KBM-7 (cell line): ENCODE data around the gene PRR15L.
"Not testable (repeated sequence)": the region's sequence is repeated elsewhere in the genome, so short reads cannot be mapped to it uniquely, and the experiment has no call there.

Experiments
- DNase-seq: peaks from one replicate; pipeline ENCODE4 v3.0.0-alpha.2; 2015
- in situ Hi-C: fragments of 300-500 bp; cut with MboI; formaldehyde crosslinking; loops from 2 replicates; pipeline ENCODE4 v1.14.3; 2020; ENCODE audit warnings: low sequenced_read_pairs, low pct_unique_long_range_greater_than_20kb, mixed read lengths

The PRR15L gene

GRCh38 chr17:47946516-47946915, 11.2 kb downstream of the PRR15L start:
- in situ Hi-C loops: loop anchor here (10.0 kb wide), 1 partner anchor 52 kb away; the partner anchor contains the start of gene SP2
- no peak for DNase-seq

GRCh38 chr17:47945529-47946508, 11.9 kb downstream of the PRR15L start:
- in situ Hi-C loops: loop anchor here (10.0 kb wide), 1 partner anchor 51 kb away; the partner anchor contains the start of gene SP2
- no peak for DNase-seq

GRCh38 chr17:47945080-47945479, 12.6 kb downstream of the PRR15L start:
- no peak for DNase-seq
- in situ Hi-C loops: loop anchor here (10.0 kb wide), 1 partner anchor 50 kb away; the partner anchor contains the start of gene SP2

GRCh38 chr17:47942568-47942967, 15.1 kb downstream of the PRR15L start:
- in situ Hi-C loops: loop anchor here (10.0 kb wide), 1 partner anchor 48 kb away; the partner anchor contains the start of gene SP2
- DNase-seq: no peak

- no peak for DNase-seq
- in situ Hi-C loops: loop anchor here (10.0 kb wide), 1 partner anchor 47 kb away; the partner anchor contains the start of gene SP2
These were observed 15.6 kb downstream of the PRR15L start for GRCh38 chr17:47942096-47942510.

- in situ Hi-C loops: loop anchor here (10.0 kb wide), 1 partner anchor 47 kb away; the partner anchor contains the start of gene SP2
- DNase-seq: peak; percentile 98
These were observed 16.2 kb downstream of the PRR15L start, which contains the start of gene PNPO for GRCh38 chr17:47941246-47942095. Gene PNPO (plus strand): TSS chr17:47941571. CDS start chr17:47941676, 105 bp downstream.

GRCh38 chr17:47937941-47938340, 19.7 kb downstream of the PRR15L start:
- in situ Hi-C loops: no loop called here
- no peak for DNase-seq

GRCh38 chr17:47935961-47936360, 21.7 kb downstream of the PRR15L start:
- no peak for DNase-seq
- in situ Hi-C loops: no loop called here

GRCh38 chr17:47935468-47935867, 22.2 kb downstream of the PRR15L start:
- in situ Hi-C loops: not testable (repeated sequence)

GRCh38 chr17:47934856-47935255, 22.8 kb downstream of the PRR15L start:
- in situ Hi-C loops: no loop called here
- DNase-seq: no peak

More at GRCh38 chr17:47935468-47935867, 22.2 kb downstream of the PRR15L start:
- DNase-seq: not testable (repeated sequence)

GRCh38 chr17:47931848-47932247, 25.8 kb downstream of the PRR15L start:
- in situ Hi-C loops: no loop called here
- DNase-seq: no peak

- no peak for DNase-seq
- in situ Hi-C loops: no loop called here
These were observed 28.3 kb downstream of the PRR15L start for GRCh38 chr17:47929218-47930000.

GRCh38 chr17:47928415-47928814, 29.3 kb downstream of the PRR15L start:
- in situ Hi-C loops: no loop called here
- DNase-seq: no peak

GRCh38 chr17:47927821-47928400, 29.8 kb downstream of the PRR15L start:
- DNase-seq: no peak
- in situ Hi-C loops: no loop called here

GRCh38 chr17:47925678-47925988, 32.0 kb downstream of the PRR15L start:
- DNase-seq: no peak
- in situ Hi-C loops: no loop called here

GRCh38 chr17:47924785-47925677, 32.7 kb downstream of the PRR15L start:
- in situ Hi-C loops: no loop called here
- no peak for DNase-seq

GRCh38 chr17:47919889-47920288, 37.8 kb downstream of the PRR15L start:
- in situ Hi-C loops: not testable (repeated sequence)

More at GRCh38 chr17:47919889-47920288, 37.8 kb downstream of the PRR15L start:
- not testable (repeated sequence) for DNase-seq
